KOPT-K1 (cell line): ENCODE data around the gene ACP4.

ENCODE experiments used
- H3K27ac ChIP-seq: fragments of 200-600 bp; sonication (generic); 2 replicates; pipeline ENCODE4 v1.5.1; 2016; ENCODE audit warnings: antibody characterized with exemption, mild to moderate bottlenecking, low read depth, low read length; ENCODE audit not compliant: poor library complexity, severe bottlenecking
- H3K36me3 ChIP-seq: fragments of 200-600 bp; sonication (generic); 2 replicates; pipeline ENCODE4 v1.5.1; 2017; ENCODE audit warnings: antibody characterized with exemption, mild to moderate bottlenecking, low read length, moderate library complexity; ENCODE audit not compliant: insufficient read depth
- H3K9me3 ChIP-seq: fragments of 200-600 bp; sonication (generic); 2 replicates; pipeline ENCODE4 v1.5.1; 2017; ENCODE audit warnings: antibody characterized with exemption, low read length, mild to moderate bottlenecking; ENCODE audit not compliant: insufficient read depth, poor library complexity, severe bottlenecking

The ACP4 gene

DNA sequence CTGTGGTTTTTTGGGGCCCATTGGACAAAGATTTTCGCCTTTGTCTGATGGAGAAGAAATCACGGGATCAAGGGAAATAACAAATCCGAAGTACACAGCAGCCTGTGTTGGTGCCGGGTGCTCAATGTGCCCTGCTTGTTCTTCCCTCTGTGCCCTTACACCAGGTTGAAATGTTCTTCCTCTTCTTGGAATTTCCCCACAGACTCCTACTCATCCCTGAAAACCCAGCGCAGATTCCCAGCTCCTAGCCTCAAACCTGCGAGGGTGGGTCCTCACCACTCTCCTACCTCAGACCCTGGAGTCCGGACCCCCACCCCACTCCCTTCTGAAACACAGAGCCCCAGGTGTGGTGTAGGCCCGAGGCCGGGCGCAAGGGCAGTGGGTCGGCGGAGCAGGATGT is 4.9 kb upstream of the ACP4 start:
- H3K9me3 ChIP-seq = no peaks in the 10 kb centered on the region
- no peak overlapping the region for H3K27ac ChIP-seq

GRCh38 chr19:50790922-50791467 is 780 bp downstream of the ACP4 start:
- Histone ChIP-seq H3K9me3 (no peaks in the 10 kb centered on the region), H3K36me3 (peaks cover 10% of the 10 kb centered on the region), H3K27ac (no peak overlapping the region)

More for the DNA sequence above, 4.9 kb upstream of the ACP4 start:
- H3K36me3 ChIP-seq = no peaks in the 10 kb centered on the region

DNA sequence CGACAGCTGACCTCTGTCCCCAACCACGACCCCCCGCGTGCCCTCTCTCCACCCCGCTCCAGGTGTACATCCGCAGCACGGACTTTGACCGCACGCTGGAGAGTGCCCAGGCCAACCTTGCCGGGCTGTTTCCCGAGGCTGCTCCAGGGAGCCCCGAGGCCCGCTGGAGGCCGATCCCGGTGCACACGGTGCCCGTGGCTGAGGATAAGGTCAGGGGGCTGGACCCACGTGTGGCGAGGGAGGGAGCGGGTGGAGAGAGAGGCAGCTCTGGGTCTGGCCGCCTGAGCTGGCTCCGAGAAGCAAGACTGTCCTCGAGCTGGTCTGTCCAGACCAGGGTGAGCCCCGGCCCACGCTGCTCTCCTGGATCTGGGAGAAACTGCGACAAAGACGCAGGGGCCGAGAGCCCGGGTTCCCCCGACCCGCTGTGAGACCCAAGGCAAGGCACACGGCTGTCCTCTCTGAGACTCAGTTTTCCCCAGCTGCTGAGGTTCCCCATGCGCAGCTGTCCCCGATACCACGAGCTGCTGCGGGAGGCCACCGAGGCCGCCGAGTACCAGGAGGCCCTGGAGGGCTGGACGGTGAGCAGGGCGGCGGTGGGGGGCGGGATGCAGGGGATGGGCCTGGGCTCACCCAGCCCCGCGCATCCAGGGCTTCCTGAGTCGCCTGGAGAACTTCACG is 1.5 kb downstream of the ACP4 start:
- Histone ChIP-seq H3K27ac (no peak overlapping the region), H3K36me3 (peaks cover 17% of the 10 kb centered on the region), H3K9me3 (no peaks in the 10 kb centered on the region)

DNA sequence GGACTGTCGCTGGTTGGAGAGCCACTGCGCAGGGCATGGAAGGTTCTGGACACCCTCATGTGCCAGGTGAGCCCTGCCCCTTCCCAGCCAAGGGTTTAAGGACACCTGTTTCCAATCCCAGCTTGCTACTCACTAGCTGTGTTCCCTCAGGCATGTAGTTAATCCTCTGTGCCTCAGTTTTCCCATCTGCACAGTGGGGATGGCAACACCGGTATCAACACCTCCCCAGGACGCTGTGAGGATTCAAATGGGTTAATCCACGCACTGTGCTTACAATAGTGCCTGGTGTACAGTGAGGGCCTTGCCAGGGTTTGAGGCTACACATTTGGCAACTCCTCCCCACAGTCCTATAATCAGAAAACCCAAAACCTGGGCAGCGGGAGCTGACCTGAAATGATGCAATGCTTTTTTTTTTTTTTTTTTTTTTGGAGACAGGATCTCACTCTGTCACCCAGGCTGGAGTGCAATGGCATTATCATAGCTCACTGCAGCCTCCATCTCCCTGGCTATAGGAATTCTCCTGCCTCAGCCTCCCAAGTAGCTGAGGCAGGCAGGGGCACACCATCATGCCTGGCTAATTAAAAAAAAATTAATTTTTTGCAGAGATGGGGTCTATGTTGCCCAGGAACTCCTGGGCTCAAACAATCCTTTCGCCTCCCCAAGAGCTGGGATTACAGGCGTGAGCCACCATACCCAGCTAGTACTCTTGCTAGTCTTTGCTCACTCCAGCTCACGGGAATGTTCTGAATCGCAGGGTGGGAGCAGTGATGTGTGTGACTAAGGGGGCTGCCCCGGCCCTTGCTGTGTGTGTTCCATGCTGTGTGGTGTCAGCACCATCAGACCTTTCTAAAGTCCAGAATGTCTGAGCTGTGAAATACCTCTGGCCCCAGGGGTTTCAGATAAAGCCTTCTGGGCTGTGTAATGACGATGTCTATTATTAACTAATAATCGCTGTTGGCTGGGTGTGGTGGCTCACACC is 2.3 kb downstream of the ACP4 start:
- no peak overlapping the region for H3K27ac ChIP-seq
- peaks cover 26% of the 10 kb centered on the region for H3K36me3 ChIP-seq

DNA sequence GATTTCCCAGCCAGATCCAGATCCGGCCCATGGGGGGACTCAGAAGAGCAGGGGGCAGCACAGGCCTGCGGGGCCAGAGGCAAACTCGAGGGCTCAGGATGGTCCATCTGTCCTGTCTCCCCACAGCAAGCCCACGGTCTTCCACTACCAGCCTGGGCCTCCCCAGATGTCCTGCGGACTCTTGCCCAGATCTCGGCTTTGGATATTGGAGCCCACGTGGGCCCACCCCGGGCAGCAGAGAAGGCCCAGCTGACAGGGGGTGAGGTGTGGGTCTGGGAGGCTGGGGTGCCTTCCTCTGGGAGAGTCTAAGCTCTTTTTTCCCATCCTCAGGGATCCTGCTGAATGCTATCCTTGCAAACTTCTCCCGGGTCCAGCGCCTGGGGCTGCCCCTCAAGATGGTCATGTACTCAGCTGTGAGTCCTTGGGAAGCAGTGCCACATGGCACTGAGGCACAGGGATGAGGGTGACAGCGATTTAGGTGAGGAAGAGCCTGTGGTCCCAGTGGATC is 3.4 kb downstream of the ACP4 start:
- Histone ChIP-seq H3K36me3 (peaks cover 36% of the 10 kb centered on the region), H3K27ac (no peak overlapping the region), H3K9me3 (no peaks in the 10 kb centered on the region)

More for the DNA sequence above, 2.3 kb downstream of the ACP4 start:
- no peaks in the 10 kb centered on the region for H3K9me3 ChIP-seq

GRCh38 chr19:50794074-50794875 is 4.1 kb downstream of the ACP4 start:
- Histone ChIP-seq H3K9me3 (no peaks in the 10 kb centered on the region), H3K36me3 (peaks cover 43% of the 10 kb centered on the region), H3K27ac (no peak overlapping the region)

- Histone ChIP-seq H3K36me3 (peaks cover 51% of the 10 kb centered on the region), H3K9me3 (no peaks in the 10 kb centered on the region), H3K27ac (no peak overlapping the region)
These were observed 4.9 kb downstream of the ACP4 start for GRCh38 chr19:50794876-50795663.

DNA sequence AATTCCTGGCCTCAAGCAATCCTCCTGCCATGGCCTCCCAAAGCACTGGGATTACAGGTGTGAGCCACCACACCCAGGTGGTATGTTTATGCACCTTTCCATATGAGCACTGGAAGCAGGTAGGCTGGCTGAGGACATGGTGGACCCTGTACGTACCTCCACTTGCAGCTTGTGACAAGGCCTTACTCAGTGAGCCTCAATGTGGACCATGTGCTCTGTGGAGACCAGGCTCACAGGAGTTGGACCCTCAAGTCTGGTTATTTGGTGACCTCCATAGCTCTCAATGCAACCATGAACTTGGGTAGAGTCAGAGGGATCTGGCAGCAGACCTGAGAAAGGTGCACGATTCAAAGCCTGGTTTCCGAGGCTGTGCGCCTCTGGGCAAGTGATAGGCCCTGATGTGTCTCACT is 5.5 kb downstream of the ACP4 start:
- H3K36me3 ChIP-seq = peaks cover 56% of the 10 kb centered on the region
- no peak overlapping the region for H3K27ac ChIP-seq
- no peaks in the 10 kb centered on the region for H3K9me3 ChIP-seq

- Histone ChIP-seq H3K27ac (no peak overlapping the region), H3K36me3 (peaks cover 61% of the 10 kb centered on the region), H3K9me3 (no peaks in the 10 kb centered on the region)
These were observed 6.0 kb downstream of the ACP4 start for GRCh38 chr19:50796128-50796633.

- no peaks in the 10 kb centered on the region for H3K9me3 ChIP-seq
- peaks cover 66% of the 10 kb centered on the region for H3K36me3 ChIP-seq
- H3K27ac ChIP-seq = no peak overlapping the region
These were observed 6.6 kb downstream of the ACP4 start for GRCh38 chr19:50796634-50797428.

- H3K36me3 ChIP-seq = peaks cover 72% of the 10 kb centered on the region
- H3K9me3 ChIP-seq = no peaks in the 10 kb centered on the region
- no peak overlapping the region for H3K27ac ChIP-seq
These were observed 7.2 kb downstream of the ACP4 start for GRCh38 chr19:50797429-50797780.

DNA sequence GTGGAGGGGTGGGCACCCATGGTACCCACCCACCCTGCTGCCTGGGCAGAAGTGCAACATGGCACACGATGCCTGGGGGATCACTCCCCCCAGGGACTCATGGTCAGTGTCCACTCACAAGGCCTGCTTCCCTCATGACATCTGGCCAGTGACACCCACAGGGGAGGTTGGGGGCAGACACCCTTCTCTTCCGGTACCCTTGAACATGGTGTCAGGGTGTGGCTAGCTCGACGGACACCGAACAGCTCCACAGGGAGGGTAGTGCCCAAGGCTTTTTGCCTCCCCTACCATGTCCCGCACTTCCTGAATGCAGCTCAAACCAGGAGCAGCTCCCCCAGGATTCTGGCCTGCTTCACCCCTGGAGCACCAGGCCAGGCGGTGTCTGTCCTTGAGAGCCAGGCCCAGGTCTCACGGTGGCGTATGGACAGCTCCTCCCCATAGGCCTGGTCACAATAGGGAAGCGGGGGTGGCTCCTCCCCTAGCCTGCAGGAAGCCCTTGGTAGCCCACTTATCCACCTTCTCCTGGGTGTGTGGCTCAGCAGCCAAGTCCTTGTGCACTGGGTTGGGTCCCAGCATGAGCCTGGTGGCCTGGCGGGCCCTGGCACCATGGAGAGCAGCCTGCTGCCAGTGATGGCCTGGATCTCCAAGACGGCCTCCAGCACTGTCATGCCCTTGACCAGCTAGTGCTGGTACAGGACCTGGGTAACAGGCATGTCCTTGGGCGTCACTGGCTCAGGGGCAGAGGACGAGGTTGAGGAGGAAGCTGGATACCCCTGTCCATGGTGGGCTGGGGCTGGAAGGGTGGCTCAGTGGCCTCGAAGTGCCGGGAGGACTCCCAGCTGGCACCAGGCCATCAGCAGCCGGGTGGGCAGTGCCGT is 7.8 kb downstream of the ACP4 start:
- Histone ChIP-seq H3K27ac (no peak overlapping the region), H3K9me3 (no peaks in the 10 kb centered on the region), H3K36me3 (peaks cover 78% of the 10 kb centered on the region)
